ENCODE measurements around the gene UMODL1. TPM values are rescaled to one million over a fixed set of nuclear protein-coding genes. Genes with fewer than 3 reads are reported as not detected.
"Not testable (repeated sequence)": the region's sequence is repeated elsewhere in the genome, so short reads cannot be mapped to it uniquely, and the experiment has no call there.

UMODL1 gene
- total RNA-seq, 2 experiments from 2014 or later: not detected

GRCh38 chr21:42075686-42076471 lies 4.8 kb downstream of the UMODL1 start:
- Mint-ChIP-seq H3K27me3 (ENCODE audit: low read depth) (no peaks in the 10 kb centered on the region), H3K9me3 (ENCODE audit: insufficient read depth) (no peaks in the 10 kb centered on the region), H3K4me1 (ENCODE audit: low read depth) (peaks cover 14% of the 10 kb centered on the region), H3K36me3 (ENCODE audit: low read depth) (no peaks in the 10 kb centered on the region), H3K27ac (no peak overlapping the region), H3K4me3 (no peak overlapping the region)
- ATAC-seq: no peak
- DNase-seq: no peak
- ChIA-PET POLR2A (no interaction called here), CTCF (interaction anchor here (1.2 kb wide), 1 partner anchor 42 kb away, joined by 3 read pairs; no protein-coding TSS in a partner anchor)

GRCh38 chr21:42077685-42078238 lies 6.6 kb downstream of the UMODL1 start:
- H3K9me3 Mint-ChIP-seq (ENCODE audit: insufficient read depth); ATAC-seq; H3K4me3 Mint-ChIP-seq; POLR2A ChIA-PET; H3K27me3 Mint-ChIP-seq (ENCODE audit: low read depth); H3K36me3 Mint-ChIP-seq (ENCODE audit: low read depth); DNase-seq: not testable (repeated sequence)
- Mint-ChIP-seq H3K4me1 (ENCODE audit: low read depth) (peaks cover 14% of the 10 kb centered on the region), H3K27ac (peak overlapping the region; percentile 2)
- CTCF ChIA-PET: interaction anchor here (1.3 kb wide), 1 partner anchor 30 kb away, joined by 3 read pairs; no protein-coding TSS in a partner anchor

GRCh38 chr21:42078247-42079007 lies 7.3 kb downstream of the UMODL1 start:
- H3K9me3 Mint-ChIP-seq (ENCODE audit: insufficient read depth); H3K27ac Mint-ChIP-seq; POLR2A ChIA-PET; H3K4me1 Mint-ChIP-seq (ENCODE audit: low read depth); H3K27me3 Mint-ChIP-seq (ENCODE audit: low read depth); CTCF ChIA-PET; H3K36me3 Mint-ChIP-seq (ENCODE audit: low read depth); H3K4me3 Mint-ChIP-seq; DNase-seq; ATAC-seq: not testable (repeated sequence)

GRCh38 chr21:42079008-42079938 lies 8.2 kb downstream of the UMODL1 start:
- POLR2A ChIA-PET: interaction anchor here (3.3 kb wide), 1 partner anchor 16 kb away, joined by 9 read pairs; no protein-coding TSS in a partner anchor

GRCh38 chr21:42079939-42080787 lies 9.0 kb downstream of the UMODL1 start:
- no peaks in the 10 kb centered on the region for H3K27me3 Mint-ChIP-seq (ENCODE audit: low read depth)
- H3K4me1 Mint-ChIP-seq (ENCODE audit: low read depth): peaks cover 10% of the 10 kb centered on the region
- ATAC-seq (no peak), DNase-seq (no peak)
- CTCF ChIA-PET: no interaction called here
- no peak overlapping the region for H3K27ac Mint-ChIP-seq
- no peaks in the 10 kb centered on the region for H3K36me3 Mint-ChIP-seq (ENCODE audit: low read depth)
- POLR2A ChIA-PET: interaction anchor here (3.3 kb wide), 1 partner anchor 17 kb away, joined by 9 read pairs; no protein-coding TSS in a partner anchor
- no peak overlapping the region for H3K4me3 Mint-ChIP-seq
- H3K9me3 Mint-ChIP-seq (ENCODE audit: insufficient read depth): no peaks in the 10 kb centered on the region

More at GRCh38 chr21:42079008-42079938, 8.2 kb downstream of the UMODL1 start:
- H3K36me3 Mint-ChIP-seq (ENCODE audit: low read depth): no peaks in the 10 kb centered on the region
- H3K4me3 Mint-ChIP-seq: no peak overlapping the region
- ATAC-seq (no peak), DNase-seq (no peak)
- H3K9me3 Mint-ChIP-seq (ENCODE audit: insufficient read depth): no peaks in the 10 kb centered on the region
- CTCF ChIA-PET: no interaction called here
- peaks cover 10% of the 10 kb centered on the region for H3K4me1 Mint-ChIP-seq (ENCODE audit: low read depth)
- no peaks in the 10 kb centered on the region for H3K27me3 Mint-ChIP-seq (ENCODE audit: low read depth)
- H3K27ac Mint-ChIP-seq: no peak overlapping the region

GRCh38 chr21:42080788-42081083 lies 9.6 kb downstream of the UMODL1 start:
- POLR2A ChIA-PET: interaction anchor here (3.3 kb wide), 1 partner anchor 18 kb away, joined by 9 read pairs; no protein-coding TSS in a partner anchor
- peaks cover 10% of the 10 kb centered on the region for H3K4me1 Mint-ChIP-seq (ENCODE audit: low read depth)
- ATAC-seq: no peak
- no peaks in the 10 kb centered on the region for H3K27me3 Mint-ChIP-seq (ENCODE audit: low read depth)
- H3K27ac Mint-ChIP-seq: no peak overlapping the region
- CTCF ChIA-PET: no interaction called here
- no peak overlapping the region for H3K4me3 Mint-ChIP-seq
- no peaks in the 10 kb centered on the region for H3K9me3 Mint-ChIP-seq (ENCODE audit: insufficient read depth)
- DNase-seq: no peak
- H3K36me3 Mint-ChIP-seq (ENCODE audit: low read depth): no peaks in the 10 kb centered on the region

- no peak for DNase-seq
- Mint-ChIP-seq H3K4me3 (no peak overlapping the region), H3K27ac (no peak overlapping the region), H3K9me3 (ENCODE audit: insufficient read depth) (no peaks in the 10 kb centered on the region), H3K4me1 (ENCODE audit: low read depth) (peaks cover 10% of the 10 kb centered on the region), H3K36me3 (ENCODE audit: low read depth) (no peaks in the 10 kb centered on the region), H3K27me3 (ENCODE audit: low read depth) (no peaks in the 10 kb centered on the region)
- ChIA-PET POLR2A (interaction anchor here (0.6 to 3.3 kb wide), 2 partner anchors 18 to 343 kb away, joined by 3 to 9 read pairs; no protein-coding TSS in a partner anchor), CTCF (interaction anchor here (2.3 kb wide), 1 partner anchor 27 kb away, joined by 7 read pairs; no protein-coding TSS in a partner anchor)
- ATAC-seq: no peak
Measured at GRCh38 chr21:42081138-42081537, 10.0 kb downstream of the UMODL1 start.

- ChIA-PET CTCF (interaction anchor here (2.3 kb wide), 1 partner anchor 26 kb away, joined by 7 read pairs; no protein-coding TSS in a partner anchor), POLR2A (interaction anchor here (3.3 kb wide), 1 partner anchor 19 kb away, joined by 9 read pairs; no protein-coding TSS in a partner anchor)
- Mint-ChIP-seq H3K4me1 (ENCODE audit: low read depth) (peaks cover 10% of the 10 kb centered on the region), H3K27ac (no peak overlapping the region), H3K36me3 (ENCODE audit: low read depth) (no peaks in the 10 kb centered on the region), H3K4me3 (no peak overlapping the region), H3K9me3 (ENCODE audit: insufficient read depth) (no peaks in the 10 kb centered on the region), H3K27me3 (ENCODE audit: low read depth) (no peaks in the 10 kb centered on the region)
- no peak for ATAC-seq
- no peak for DNase-seq
Measured at GRCh38 chr21:42081931-42082381, 10.8 kb downstream of the UMODL1 start.

- ATAC-seq (no peak), DNase-seq (no peak)
- no peaks in the 10 kb centered on the region for H3K36me3 Mint-ChIP-seq (ENCODE audit: low read depth)
- no peak overlapping the region for H3K4me3 Mint-ChIP-seq
- no peaks in the 10 kb centered on the region for H3K27me3 Mint-ChIP-seq (ENCODE audit: low read depth)
- CTCF ChIA-PET: interaction anchor here (0.6 to 2.3 kb wide), 2 partner anchors 25 to 37 kb away, joined by 3 to 7 read pairs; no protein-coding TSS in a partner anchor
- H3K4me1 Mint-ChIP-seq (ENCODE audit: low read depth): peaks cover 10% of the 10 kb centered on the region
- H3K27ac Mint-ChIP-seq: no peak overlapping the region
- POLR2A ChIA-PET: interaction anchor here (3.3 kb wide), 1 partner anchor 20 kb away, joined by 9 read pairs; no protein-coding TSS in a partner anchor
- no peaks in the 10 kb centered on the region for H3K9me3 Mint-ChIP-seq (ENCODE audit: insufficient read depth)
Measured at GRCh38 chr21:42082501-42083360, 11.6 kb downstream of the UMODL1 start.

GRCh38 chr21:42083361-42083690 lies 12.2 kb downstream of the UMODL1 start:
- Mint-ChIP-seq H3K36me3 (ENCODE audit: low read depth) (no peaks in the 10 kb centered on the region), H3K4me1 (ENCODE audit: low read depth) (peaks cover 7% of the 10 kb centered on the region), H3K27ac (peak overlapping the region; percentile 33), H3K27me3 (ENCODE audit: low read depth) (no peaks in the 10 kb centered on the region), H3K4me3 (no peak overlapping the region), H3K9me3 (ENCODE audit: insufficient read depth) (no peaks in the 10 kb centered on the region)
- CTCF ChIA-PET: interaction anchor here (2.3 kb wide), 1 partner anchor 25 kb away, joined by 7 read pairs; no protein-coding TSS in a partner anchor
- no peak for ATAC-seq
- no peak for DNase-seq
- POLR2A ChIA-PET: no interaction called here
